Heart left ventricle (tissue), 13 donors: Measurements from ENCODE around the gene TEN1.

ENCODE experiments used
- CTCF ChIP-seq, 12 donors: fragments of 200-600 bp; sonication (generic) in 4 of 12; IDR thresholded peaks; one replicate each; pipeline versions ENCODE4 v1.5.0 to v1.8.0; 2018 to 2022; ENCODE audit warnings: antibody characterized with exemption in 12 of 12, mild to moderate bottlenecking in 5 of 12
- POLR2A ChIP-seq, 2 donors: fragments of 450-650 bp; IDR thresholded peaks; one replicate each; pipeline ENCODE4 v1.6.1; 2017; ENCODE audit warnings: antibody characterized with exemption in 2 of 2, mild to moderate bottlenecking in 2 of 2, moderate library complexity in 2 of 2
- donor health status: ischemic (EF 13 %, LVEDD 7.1; RV severe dilation, severe dysfunction).
- donor health status: DM: no; HTN: yes; CAD: no.
- donor health status: DM: no; HTN: no; CAD: no.
- donor health status: ischemic (EF 25% LVEDD 6.9; RV normal size, moderate dysfunction).
- donor health status: ischemic (EF 25% LVEDD 5.7; RV mildly dilated, moderate dysfunction).
- donor health status: ischemic (EF 35%, LVEDD 5.7; RV mildly dilated, moderate dysfunction).
- donor health status: nonischemic (EF 11% LVEDD 7.7; RV severe dilation, severe dysfunction).
- donor health status: DM: yes; HTN: yes; CAD: no.
- donor health status: PGD.
- donor health status: ischemic (EF 29% LVEDD 5.4; RV normal size, mild dysfunction).
- donor health status: nonischemic (EF 23%, LVEDD 6.1; RV moderate dilation, normal function).

DNA sequence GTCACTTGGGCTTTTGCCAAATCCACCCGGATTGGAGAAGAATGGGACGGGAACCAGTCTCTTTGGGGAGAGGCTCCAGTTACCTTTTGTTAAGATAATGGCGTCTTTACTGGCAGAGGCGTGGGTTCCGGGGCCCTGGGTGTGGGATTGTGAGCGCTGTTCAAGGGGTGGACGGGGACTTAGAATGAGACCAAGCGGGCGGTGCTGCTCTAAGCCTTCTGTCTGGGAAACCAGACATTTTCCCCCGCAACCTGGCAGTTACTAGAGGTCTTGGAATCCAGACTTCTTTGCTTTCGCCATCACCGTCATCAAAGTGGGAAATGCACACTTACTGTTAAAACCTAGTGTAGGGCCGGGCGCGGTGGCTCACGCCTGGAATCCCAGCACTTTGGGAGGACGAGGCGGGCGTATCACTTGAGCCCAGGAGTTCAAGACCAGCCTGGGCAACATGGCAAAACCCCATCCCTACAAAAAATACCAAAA lies 706 bp downstream of the TEN1 start:
- no peak for TF ChIP-seq POLR2A (IDR thresholded peaks at IDR 0.05)
- no peak for TF ChIP-seq CTCF (IDR thresholded peaks at IDR 0.05)
